Loucy (cell line): Measurements from ENCODE around the gene MCAT.

Experiments
- EZH2phosphoT487 ChIP-seq: fragments of 200-600 bp; IDR thresholded peaks from 2 replicates; pipeline ENCODE4 v1.6.1; 2018; ENCODE audit warnings: antibody characterized with exemption, mild to moderate bottlenecking, moderate library complexity, borderline replicate concordance
- TF ChIP-seq, protein P1 (sequence below): fragments of 200-600 bp; sonication (generic); conservative IDR thresholded peaks from 2 replicates; pipeline ENCODE4 v1.5.1; 2014; ENCODE audit warnings: mild to moderate bottlenecking, antibody characterized with exemption, low read length

DNA sequence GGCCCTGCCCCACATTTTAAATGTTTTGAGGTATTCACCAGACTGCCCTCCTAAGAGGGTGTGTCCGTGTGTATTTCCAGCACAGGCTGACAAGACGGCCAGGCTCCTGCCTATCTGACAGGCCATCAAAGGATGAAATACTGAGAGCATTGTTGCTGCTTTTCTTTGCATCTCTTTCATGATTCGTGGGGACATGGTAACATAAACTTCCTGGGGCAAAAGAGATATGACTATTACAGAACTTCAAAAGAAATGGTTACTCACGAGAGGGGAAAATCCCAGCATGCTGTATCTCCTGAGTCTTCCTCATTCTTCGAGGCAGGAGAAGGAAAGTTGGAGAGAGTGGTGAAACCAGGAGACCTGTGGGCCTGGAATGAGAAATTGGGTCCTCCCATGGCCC lies 43.0 kb downstream of the MCAT start:
- TF ChIP-seq EZH2phosphoT487: no peak
- TF ChIP-seq, protein P1, sequence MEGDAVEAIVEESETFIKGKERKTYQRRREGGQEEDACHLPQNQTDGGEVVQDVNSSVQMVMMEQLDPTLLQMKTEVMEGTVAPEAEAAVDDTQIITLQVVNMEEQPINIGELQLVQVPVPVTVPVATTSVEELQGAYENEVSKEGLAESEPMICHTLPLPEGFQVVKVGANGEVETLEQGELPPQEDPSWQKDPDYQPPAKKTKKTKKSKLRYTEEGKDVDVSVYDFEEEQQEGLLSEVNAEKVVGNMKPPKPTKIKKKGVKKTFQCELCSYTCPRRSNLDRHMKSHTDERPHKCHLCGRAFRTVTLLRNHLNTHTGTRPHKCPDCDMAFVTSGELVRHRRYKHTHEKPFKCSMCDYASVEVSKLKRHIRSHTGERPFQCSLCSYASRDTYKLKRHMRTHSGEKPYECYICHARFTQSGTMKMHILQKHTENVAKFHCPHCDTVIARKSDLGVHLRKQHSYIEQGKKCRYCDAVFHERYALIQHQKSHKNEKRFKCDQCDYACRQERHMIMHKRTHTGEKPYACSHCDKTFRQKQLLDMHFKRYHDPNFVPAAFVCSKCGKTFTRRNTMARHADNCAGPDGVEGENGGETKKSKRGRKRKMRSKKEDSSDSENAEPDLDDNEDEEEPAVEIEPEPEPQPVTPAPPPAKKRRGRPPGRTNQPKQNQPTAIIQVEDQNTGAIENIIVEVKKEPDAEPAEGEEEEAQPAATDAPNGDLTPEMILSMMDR: no peak
